GM21423 (cell line): Measurements from ENCODE around the gene ITSN1.

ENCODE experiments used
- ATAC-seq: cut with Tn5 transposase; IDR thresholded peaks from one replicate; pipeline ENCODE4 v1.9.1; 2021; ENCODE audit warnings: mild to moderate bottlenecking, moderate library complexity; ENCODE audit not compliant: unreplicated experiment

ITSN1 gene

DNA sequence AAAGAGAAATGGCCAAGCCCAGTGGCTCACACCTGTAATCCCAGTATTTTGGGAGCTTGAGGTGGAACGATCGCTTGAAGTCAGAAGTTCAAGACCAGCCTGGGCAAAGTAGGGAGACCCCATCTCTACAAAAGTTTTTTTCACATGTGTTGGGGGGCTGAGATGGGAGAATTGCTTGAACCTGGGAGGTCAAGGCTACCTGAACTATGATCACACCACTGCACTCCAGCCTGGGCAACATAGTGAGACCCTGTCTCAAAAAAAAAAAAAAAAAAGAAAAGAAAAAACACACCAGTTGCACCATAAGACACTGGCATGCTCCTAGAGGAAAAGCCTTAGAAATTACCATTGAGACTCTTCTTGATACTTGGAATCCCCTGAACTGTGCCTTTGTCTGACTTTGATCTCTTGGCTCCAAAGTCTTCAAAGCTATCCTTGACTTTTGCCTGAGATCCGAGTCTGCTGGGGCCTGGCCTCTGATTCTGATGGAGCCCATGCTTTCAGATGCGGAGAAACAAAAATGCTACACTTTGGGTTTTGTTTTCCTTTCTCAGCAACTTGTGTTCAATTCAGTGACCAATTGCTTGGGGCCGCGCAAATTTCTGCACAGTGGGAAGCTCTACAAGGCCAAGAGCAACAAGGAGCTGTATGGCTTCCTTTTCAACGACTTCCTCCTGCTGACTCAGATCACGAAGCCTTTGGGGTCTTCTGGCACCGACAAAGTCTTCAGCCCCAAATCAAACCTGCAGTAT lies 239.6 kb downstream of the ITSN1 start:
- no peak for ATAC-seq

GRCh38 chr21:33883118-33883517 lies 240.8 kb downstream of the ITSN1 start:
- ATAC-seq = no peak

DNA sequence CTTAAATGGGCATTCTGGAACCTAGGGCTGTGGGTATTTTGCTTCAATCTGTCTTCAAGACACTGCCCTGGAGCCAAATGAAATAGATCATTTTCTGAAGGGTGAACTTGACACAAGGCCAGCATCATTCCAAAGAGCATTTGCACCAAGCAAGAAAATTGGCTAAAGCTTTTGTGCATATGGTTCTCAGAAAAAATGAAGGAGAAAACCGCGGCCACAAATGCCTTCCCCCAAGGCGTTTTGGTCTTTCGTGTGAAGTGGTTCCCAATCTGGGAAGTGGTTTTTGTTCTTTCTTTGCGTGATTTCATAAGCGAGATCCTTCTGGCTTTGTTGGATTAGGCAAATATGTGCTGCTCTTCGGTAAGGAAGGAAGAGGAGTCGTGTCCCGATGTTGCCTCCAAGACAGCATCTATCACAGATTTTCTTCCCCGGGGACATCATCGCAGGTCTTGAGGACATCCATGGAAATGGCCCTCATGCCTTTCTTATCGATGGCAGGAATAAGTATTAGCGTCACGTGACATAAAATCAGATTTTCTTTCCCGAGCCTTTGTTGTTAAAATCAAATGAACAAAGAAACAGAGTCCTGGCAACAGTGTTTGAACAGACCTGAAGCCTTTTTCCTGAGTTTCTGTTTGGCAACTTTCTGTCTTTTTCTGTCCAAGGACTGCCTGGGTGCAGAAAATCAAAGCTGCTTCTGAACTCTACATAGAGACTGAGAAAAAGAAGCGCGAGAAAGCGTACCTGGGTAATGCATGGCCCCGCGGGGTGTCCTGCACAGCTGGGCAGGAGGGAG lies 242.3 kb downstream of the ITSN1 start:
- ATAC-seq = no peak

DNA sequence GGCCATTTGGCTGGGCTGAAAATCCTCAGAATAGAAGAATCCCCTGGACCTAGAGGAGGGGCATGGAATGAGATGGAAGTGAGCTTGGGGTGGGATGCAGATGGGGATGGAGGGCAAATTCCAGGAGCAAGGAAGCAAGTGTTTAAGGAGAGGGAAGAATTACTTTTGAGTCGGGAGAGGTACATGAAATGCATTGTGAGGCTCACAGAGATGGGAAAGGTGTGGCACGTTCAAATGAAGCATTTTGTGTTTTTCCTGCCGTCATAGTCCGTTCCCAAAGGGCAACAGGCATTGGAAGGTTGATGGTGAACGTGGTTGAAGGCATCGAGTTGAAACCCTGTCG lies 242.8 kb downstream of the ITSN1 start:
- no peak for ATAC-seq

DNA sequence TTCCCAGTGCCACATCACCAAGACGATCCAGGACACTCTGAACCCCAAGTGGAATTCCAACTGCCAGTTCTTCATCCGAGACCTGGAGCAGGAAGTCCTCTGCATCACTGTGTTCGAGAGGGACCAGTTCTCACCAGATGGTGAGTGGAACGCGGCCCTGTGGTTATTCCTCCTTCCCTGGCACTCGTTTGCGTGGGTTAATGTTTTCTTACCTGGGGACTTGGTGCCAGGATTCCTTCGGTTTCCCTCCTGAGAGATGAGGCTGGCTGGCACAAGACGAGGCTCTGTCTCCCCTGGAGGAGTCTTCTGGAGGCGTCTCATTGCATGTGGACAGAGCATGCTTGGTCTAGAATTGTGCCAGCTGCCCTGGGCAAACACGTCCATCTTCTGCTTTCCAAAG lies 244.0 kb downstream of the ITSN1 start:
- no peak for ATAC-seq

DNA sequence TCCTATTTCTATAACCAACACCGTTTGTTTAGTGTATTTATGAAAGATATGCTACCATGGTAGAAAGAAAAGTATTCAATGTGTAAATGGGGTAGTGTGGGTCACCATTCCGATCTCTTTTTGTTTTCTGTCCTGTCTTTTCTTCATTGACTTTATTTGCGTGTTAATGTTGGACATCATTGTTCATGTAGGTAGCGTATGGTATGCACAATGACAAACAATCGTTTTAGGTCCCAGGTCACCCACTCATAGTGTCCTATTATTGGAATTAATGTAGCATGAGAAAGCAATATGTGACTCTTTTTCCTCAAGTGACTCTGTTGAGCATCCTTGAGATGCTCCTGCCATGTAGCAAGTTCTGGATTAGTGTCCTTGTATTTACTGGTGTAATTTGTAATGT lies 247.9 kb downstream of the ITSN1 start:
- ATAC-seq = no peak

DNA sequence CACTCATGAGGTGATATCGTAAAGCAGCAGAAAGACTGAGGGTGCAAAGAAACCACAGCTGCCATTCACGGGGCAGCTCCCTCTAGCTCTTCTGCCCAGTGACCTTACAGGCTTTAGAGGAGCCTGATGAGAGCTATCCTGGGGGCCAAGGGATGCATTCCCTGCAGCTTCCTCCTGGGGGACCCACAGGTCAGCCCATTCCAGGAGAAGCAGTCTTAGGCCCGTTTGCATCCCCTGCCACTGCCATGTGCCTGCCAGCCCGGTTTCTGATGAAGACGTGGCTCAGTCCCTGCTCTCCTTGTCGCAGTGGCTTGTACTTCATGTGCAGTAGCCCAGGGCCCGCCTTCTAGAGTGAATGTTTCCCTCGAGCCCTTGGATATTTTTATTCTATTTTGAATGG lies 250.6 kb downstream of the ITSN1 start:
- no peak for ATAC-seq

- no peak for ATAC-seq
Measured at GRCh38 chr21:33893917-33894316, 251.6 kb downstream of the ITSN1 start.

- no peak for ATAC-seq
Measured at GRCh38 chr21:33894736-33895288, 252.5 kb downstream of the ITSN1 start.

GRCh38 chr21:33895356-33895755 lies 253.1 kb downstream of the ITSN1 start:
- ATAC-seq = no peak

GRCh38 chr21:33896691-33897090 lies 254.4 kb downstream of the ITSN1 start:
- ATAC-seq = no peak

DNA sequence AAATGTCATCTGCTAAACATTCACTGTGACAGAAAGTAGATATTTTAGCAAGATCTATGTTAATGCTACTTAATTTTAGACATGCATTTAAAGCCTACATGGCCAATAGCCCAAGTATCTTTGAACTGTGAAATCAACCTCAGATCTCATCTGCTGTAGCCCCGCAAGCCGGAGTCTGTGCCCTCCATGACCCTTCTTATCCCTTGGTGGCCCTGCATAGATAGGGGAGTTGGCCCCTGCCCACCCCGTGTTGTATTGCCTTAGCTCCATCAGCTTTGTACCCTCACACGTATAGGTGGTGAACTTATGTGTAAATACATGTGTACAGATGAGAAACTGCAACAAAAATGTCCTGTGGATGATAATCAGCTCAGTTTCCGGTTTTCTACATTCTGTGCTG lies 254.8 kb downstream of the ITSN1 start:
- no peak for ATAC-seq

DNA sequence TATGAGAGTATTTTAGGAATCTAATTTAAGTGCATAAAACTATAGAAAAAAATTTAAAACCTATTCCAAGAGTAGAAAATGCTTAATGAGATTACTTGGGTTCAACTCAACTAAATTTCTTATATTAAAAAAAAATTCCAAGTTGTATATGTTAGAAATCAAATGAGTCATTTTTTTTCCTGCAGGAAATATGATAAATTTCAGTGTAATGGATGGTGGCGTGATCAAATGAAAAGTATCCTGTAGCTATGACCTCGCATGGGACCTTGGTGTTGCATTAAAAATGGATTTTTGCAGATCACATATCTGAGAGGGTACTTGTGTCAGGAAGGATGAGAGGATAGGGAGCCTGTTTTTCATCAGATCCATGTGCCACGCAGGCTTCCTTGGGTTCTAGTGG lies 255.4 kb downstream of the ITSN1 start:
- no peak for ATAC-seq

- ATAC-seq = no peak
Measured at GRCh38 chr21:33898586-33898985, 256.3 kb downstream of the ITSN1 start.

DNA sequence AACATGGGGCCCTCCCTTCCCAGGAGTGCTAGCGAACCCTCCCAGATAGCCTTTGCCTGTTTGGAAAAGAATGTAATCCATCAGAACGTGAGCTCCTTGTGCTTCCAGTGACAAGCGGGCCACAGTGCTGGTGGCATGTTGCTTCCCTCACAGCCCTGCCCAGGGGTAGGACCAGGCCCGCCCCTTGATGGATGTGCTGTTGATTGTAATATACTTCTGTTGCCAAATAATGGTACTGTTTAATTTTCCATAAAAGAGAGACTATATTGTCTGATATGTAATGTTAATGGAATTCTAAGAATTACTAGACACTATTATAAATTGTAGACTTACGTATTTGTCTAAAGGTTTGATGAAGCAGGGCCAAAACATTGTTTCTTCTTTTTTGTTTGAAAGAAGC lies 256.9 kb downstream of the ITSN1 start:
- no peak for ATAC-seq

- no peak for ATAC-seq
Measured at GRCh38 chr21:33901412-33902288, 259.3 kb downstream of the ITSN1 start.

- ATAC-seq = no peak
Measured at GRCh38 chr21:33902349-33902748, 260.0 kb downstream of the ITSN1 start.

DNA sequence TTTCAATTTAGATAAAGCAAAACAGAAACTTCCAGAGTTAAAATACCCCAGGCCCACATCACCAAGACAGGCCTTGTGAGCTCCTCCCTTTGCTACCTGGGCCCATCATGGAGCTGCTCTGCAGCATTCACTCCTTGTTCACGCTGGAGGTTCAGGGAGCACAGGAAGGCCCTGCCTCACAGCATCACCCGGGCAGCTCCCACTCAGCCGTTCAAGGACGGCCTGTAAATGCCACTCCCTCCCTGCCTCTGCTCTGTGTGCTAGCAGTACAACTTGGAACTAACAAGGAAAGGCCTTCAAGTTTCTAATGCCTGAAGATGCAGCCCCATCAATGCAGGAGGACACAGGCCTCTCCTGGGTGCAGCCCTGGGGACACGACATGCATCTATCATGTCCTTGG lies 261.7 kb downstream of the ITSN1 start:
- no peak for ATAC-seq

DNA sequence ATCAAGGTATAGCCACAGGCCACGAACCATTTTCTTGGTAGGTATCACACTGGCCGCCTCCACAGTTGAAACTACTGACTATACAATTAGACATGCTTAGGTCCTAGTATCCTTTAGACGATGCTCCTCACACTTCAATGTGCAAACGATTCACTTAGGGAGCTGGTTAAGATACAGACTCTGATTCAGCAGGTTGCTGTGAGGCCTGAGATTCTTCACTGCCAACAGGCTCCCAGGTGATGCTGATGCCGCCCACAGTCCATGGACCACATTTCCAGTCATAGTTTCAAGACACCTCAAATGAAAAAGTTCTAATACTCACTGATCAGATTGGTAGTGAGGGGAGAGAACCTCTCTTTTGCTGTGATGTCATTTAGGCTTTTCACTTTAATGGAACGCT lies 266.5 kb downstream of the ITSN1 start:
- no peak for ATAC-seq

- no peak for ATAC-seq
Measured at GRCh38 chr21:33909756-33910155, 267.5 kb downstream of the ITSN1 start.

DNA sequence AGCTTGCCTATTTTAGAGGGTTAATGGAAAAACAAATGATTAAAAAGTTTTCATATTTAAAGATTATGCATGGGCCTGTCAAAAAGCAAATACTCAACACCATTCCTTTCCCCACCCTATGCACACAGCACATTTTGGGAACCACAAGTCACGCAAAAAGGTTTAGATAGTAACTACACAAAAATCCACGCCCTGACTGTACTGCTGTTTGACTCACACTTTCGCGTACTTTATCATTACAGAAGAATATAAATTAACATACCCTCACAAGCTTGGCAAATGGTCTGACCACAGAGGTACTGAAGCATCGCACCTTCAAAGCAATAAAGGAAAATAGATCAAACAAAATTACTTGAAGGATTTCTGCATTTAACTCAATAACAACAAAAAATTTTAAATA lies 271.9 kb downstream of the ITSN1 start:
- ATAC-seq = no peak
